H1 (cell line): Measurements from ENCODE around the gene PRKG2. TPM values are rescaled to one million over a fixed set of nuclear protein-coding genes. Genes with fewer than 3 reads are reported as not detected.

Experiments
- CTCF ChIA-PET: fragments of 300-600 bp; sonication (Branson Sonifier 250); formaldehyde crosslinking; loops from one replicate; lab custom pipeline; 2021; ENCODE audit not compliant: partially characterized antibody; lab: Charles Lee
- POLR2A ChIA-PET: fragments of 300-600 bp; sonication (Branson Sonifier 250); formaldehyde crosslinking; loops from one replicate; lab custom pipeline; 2021; ENCODE audit warnings: inconsistent platforms; ENCODE audit not compliant: partially characterized antibody; lab: Charles Lee
- DNase-seq, 2 experiments: peaks; one replicate each; pipeline versions ENCODE4 v3.0.0 to v3.0.0-alpha.2; 2010 to 2022; ENCODE audit warnings: low spot score in 2 of 2, low read depth in 1 of 2, mixed read lengths in 1 of 2
- FAIRE-seq: peaks from 2 replicates; lab custom pipeline; 2011; peaks lifted over from hg19 to GRCh38; lab: Jason Lieb, UNC
- H2AFZ ChIP-seq: 2 replicates; pipeline ENCODE4 v1.8.1; 2012; ENCODE audit warnings: low read length, inconsistent platforms
- H2AK5ac ChIP-seq: 2 replicates; pipeline ENCODE4 v1.6.1; 2013; ENCODE audit warnings: low read depth, low read length
- H2BK120ac ChIP-seq: replicated peaks from 2 replicates; pipeline ENCODE3; 2013; ENCODE audit warnings: low read depth, low read length, inconsistent platforms
- H2BK12ac ChIP-seq: 2 replicates; pipeline ENCODE4 v1.6.1; 2013; ENCODE audit warnings: low read depth, low read length
- H2BK15ac ChIP-seq: 2 replicates; pipeline ENCODE4 v1.6.1; 2013; ENCODE audit warnings: low read length
- H2BK20ac ChIP-seq: 2 replicates; pipeline ENCODE4 v1.6.1; 2013; ENCODE audit warnings: low read length
- H2BK5ac ChIP-seq: 2 replicates; pipeline ENCODE4 v1.6.1; 2013; ENCODE audit warnings: low read depth, low read length
- H3K14ac ChIP-seq: 2 replicates; pipeline ENCODE4 v1.6.1; 2013; ENCODE audit warnings: inconsistent platforms; ENCODE audit not compliant: insufficient read length
- H3K18ac ChIP-seq: 2 replicates; pipeline ENCODE4 v1.6.1; 2013; ENCODE audit warnings: low read length; ENCODE audit errors: extremely low read depth
- H3K23ac ChIP-seq: 2 replicates; pipeline ENCODE4 v1.6.1; 2013; ENCODE audit warnings: inconsistent platforms; ENCODE audit not compliant: insufficient read length
- H3K23me2 ChIP-seq: 2 replicates; pipeline ENCODE4 v1.6.1; 2013; ENCODE audit warnings: low read depth, low read length
- H3K27ac ChIP-seq: 2 replicates; pipeline ENCODE4 v1.6.1; 2011; ENCODE audit warnings: low read depth, low read length, inconsistent platforms
- H3K27me3 ChIP-seq, 4 experiments: replicated peaks in 1 of 4; 1 replicate in 1 of 4; 2 replicates in 3 of 4; pipeline versions ENCODE4 v1.6.1 to v1.8.1; 2011 to 2013; ENCODE audit warnings: low read length in 3 of 4, mild to moderate bottlenecking in 3 of 4, inconsistent platforms in 2 of 4, mixed read lengths in 2 of 4, moderate library complexity in 1 of 4; ENCODE audit not compliant: control insufficient read depth in 3 of 4, insufficient read depth in 3 of 4; ENCODE audit errors: extremely low read depth in 1 of 4
- H3K36me3 ChIP-seq, 4 experiments: 2 replicates each; pipeline versions ENCODE4 v1.6.1 to v1.8.1; 2011 to 2013; ENCODE audit warnings: mild to moderate bottlenecking in 4 of 4, low read length in 3 of 4, moderate library complexity in 2 of 4, control low read depth in 1 of 4, inconsistent platforms in 1 of 4; ENCODE audit not compliant: insufficient read depth in 4 of 4, control insufficient read depth in 2 of 4
- H3K4ac ChIP-seq: replicated peaks from 2 replicates; pipeline ENCODE3; 2013; ENCODE audit warnings: low read length, low read depth, mixed read lengths, inconsistent platforms; ENCODE audit not compliant: insufficient read length
- H3K4me1 ChIP-seq, 4 experiments: replicated peaks in 1 of 4; 1 replicate in 1 of 4; 2 replicates in 3 of 4; pipeline versions ENCODE4 v1.6.1 to v1.8.1; 2011 to 2013; ENCODE audit warnings: low read length in 3 of 4, inconsistent platforms in 2 of 4, mixed read lengths in 1 of 4; ENCODE audit not compliant: insufficient read depth in 4 of 4, control insufficient read depth in 3 of 4
- H3K4me2 ChIP-seq, 2 experiments: 2 replicates each; pipeline versions ENCODE4 v1.6.1 to v1.8.1; 2011 to 2013; ENCODE audit warnings: low read depth in 2 of 2, low read length in 2 of 2, control low read depth in 1 of 2, inconsistent platforms in 1 of 2, mild to moderate bottlenecking in 1 of 2; ENCODE audit not compliant: insufficient read depth in 1 of 2
- H3K4me3 ChIP-seq, 4 experiments: fragments of 200-600, 300-600 bp in 1 of 4; sonication (generic), shearing (Covaris generic), sonication (Bioruptor Twin) in 1 of 4; 2 replicates each; pipeline versions ENCODE4 v1.5.1 to v1.8.1; 2011 to 2016; ENCODE audit warnings: low read length in 4 of 4, low read depth in 3 of 4, control low read depth in 2 of 4, inconsistent platforms in 2 of 4, mild to moderate bottlenecking in 2 of 4, mixed read lengths in 1 of 4, moderate library complexity in 1 of 4; ENCODE audit not compliant: insufficient read depth in 2 of 4; ENCODE audit errors: extremely low read depth in 1 of 4
- H3K56ac ChIP-seq: replicated peaks from 2 replicates; pipeline ENCODE3; 2013; ENCODE audit warnings: low read depth, mild to moderate bottlenecking, mixed read lengths, low read length, inconsistent platforms; ENCODE audit not compliant: insufficient read length
- H3K79me1 ChIP-seq: 2 replicates; pipeline ENCODE4 v1.6.1; 2013; ENCODE audit warnings: low read depth, low read length, control low read depth
- H3K79me2 ChIP-seq, 2 experiments: 2 replicates each; pipeline versions ENCODE4 v1.6.1 to v1.8.1; 2012 to 2013; ENCODE audit warnings: low read length in 2 of 2, mild to moderate bottlenecking in 2 of 2, inconsistent platforms in 1 of 2; ENCODE audit not compliant: insufficient read depth in 2 of 2, control insufficient read depth in 1 of 2
- H3K9ac ChIP-seq, 4 experiments: replicated peaks in 1 of 4; 1 replicate in 1 of 4; 2 replicates in 3 of 4; pipeline versions ENCODE4 v1.6.1 to v1.8.1; 2011 to 2013; ENCODE audit warnings: low read depth in 3 of 4, low read length in 3 of 4, control low read depth in 2 of 4, mild to moderate bottlenecking in 2 of 4, moderate library complexity in 2 of 4, inconsistent platforms in 1 of 4; ENCODE audit errors: extremely low read depth in 1 of 4
- H3K9me3 ChIP-seq, 2 experiments: 2 replicates each; pipeline versions ENCODE4 v1.6.1 to v1.8.1; 2012 to 2013; ENCODE audit warnings: mild to moderate bottlenecking in 2 of 2, moderate library complexity in 2 of 2, control low read depth in 1 of 2, inconsistent platforms in 1 of 2, low read depth in 1 of 2, low read length in 1 of 2, mixed read lengths in 1 of 2; ENCODE audit not compliant: insufficient read depth in 2 of 2
- H4K20me1 ChIP-seq, 2 experiments: replicated peaks in 1 of 2; 2 replicates each; pipeline versions ENCODE3 to v1.8.1; 2011 to 2013; ENCODE audit warnings: inconsistent platforms in 2 of 2, low read length in 2 of 2, mild to moderate bottlenecking in 1 of 2; ENCODE audit not compliant: insufficient read depth in 2 of 2, control insufficient read depth in 1 of 2
- H4K5ac ChIP-seq: 2 replicates; pipeline ENCODE4 v1.6.1; 2013; ENCODE audit warnings: low read length, low read depth, mixed read lengths, inconsistent platforms; ENCODE audit not compliant: insufficient read length
- H4K8ac ChIP-seq: 2 replicates; pipeline ENCODE4 v1.8.0; 2013; ENCODE audit warnings: mild to moderate bottlenecking, moderate library complexity, low read length, inconsistent platforms; ENCODE audit not compliant: insufficient read depth; ENCODE audit errors: extremely low read depth
- H4K91ac ChIP-seq: replicated peaks from 2 replicates; pipeline ENCODE3; 2013; ENCODE audit warnings: low read length, mixed read lengths, inconsistent platforms; ENCODE audit not compliant: insufficient read length
- BRCA1 ChIP-seq: IDR thresholded peaks from 2 replicates; pipeline ENCODE4 v1.6.1; 2012; ENCODE audit warnings: low read depth, low read length, improper control_type of control experiment
- CBX5 ChIP-seq: fragments of 300-800, 300-1000 bp; sonication (generic); IDR thresholded peaks from 2 replicates; pipeline ENCODE4 v1.7.1; 2016; ENCODE audit warnings: antibody characterized with exemption, low read length, low read depth
- CEBPB ChIP-seq: IDR thresholded peaks from 2 replicates; pipeline ENCODE4 v1.6.1; 2012; ENCODE audit warnings: low read depth, low read length
- CHD2 ChIP-seq: IDR thresholded peaks from 2 replicates; pipeline ENCODE4 v1.6.1; 2012; ENCODE audit warnings: low read length, improper control_type of control experiment
- GTF2F1 ChIP-seq: IDR thresholded peaks from 2 replicates; pipeline ENCODE4 v1.6.1; 2012; ENCODE audit warnings: low read depth, low read length, improper control_type of control experiment, borderline replicate concordance
- HDAC2 ChIP-seq, 2 experiments: fragments of 300-600 bp in 1 of 2; sonication (generic) in 1 of 2; IDR thresholded peaks; 2 replicates each; pipeline ENCODE4 v1.6.1; 2011 to 2012; ENCODE audit warnings: low read depth in 2 of 2, low read length in 2 of 2, mild to moderate bottlenecking in 2 of 2, moderate library complexity in 2 of 2, borderline replicate concordance in 1 of 2, inconsistent platforms in 1 of 2
- NANOG ChIP-seq: IDR thresholded peaks from 2 replicates; pipeline ENCODE4 v1.6.1; 2011; ENCODE audit warnings: low read length, low read depth, mild to moderate bottlenecking, inconsistent platforms; ENCODE audit not compliant: insufficient read depth, poor library complexity, severe bottlenecking
- SIX5 ChIP-seq: IDR thresholded peaks from 2 replicates; pipeline ENCODE4 v1.6.1; 2011; ENCODE audit warnings: mild to moderate bottlenecking, low read depth, low read length
- SP1 ChIP-seq: IDR thresholded peaks from 2 replicates; pipeline ENCODE4 v1.6.1; 2011; ENCODE audit warnings: low read depth, low read length
- TAF1 ChIP-seq: IDR thresholded peaks from 2 replicates; pipeline ENCODE4 v1.6.1; 2011; ENCODE audit warnings: mild to moderate bottlenecking, low read depth, low read length
- TAF7 ChIP-seq: optimal IDR thresholded peaks from 2 replicates; pipeline ENCODE3; 2011; ENCODE audit warnings: low read depth, mild to moderate bottlenecking, inconsistent platforms, low read length, moderate library complexity, borderline replicate concordance
- TCF12 ChIP-seq: IDR thresholded peaks from 2 replicates; pipeline ENCODE4 v1.6.1; 2011; ENCODE audit warnings: low read depth, mild to moderate bottlenecking, low read length
- ZNF274 ChIP-seq: IDR thresholded peaks from 2 replicates; pipeline ENCODE4 v1.7.0; 2012; ENCODE audit warnings: low read length, borderline replicate concordance; ENCODE audit errors: extremely low read depth
- WGBS, 2 experiments: shearing (Covaris generic) in 1 of 2; methylation state at CpG; one replicate each; pipeline versions ENCODE4 v1.1.6 to v1.1.7; 2013 to 2015; ENCODE audit warnings: low lambda C conversion rate in 2 of 2, mixed read lengths in 2 of 2, inconsistent platforms in 1 of 2, low coverage in 1 of 2, missing lambda C conversion rate in 1 of 2; ENCODE audit not compliant: insufficient replicate concordance in 2 of 2, insufficient coverage in 1 of 2, insufficient read length in 1 of 2; ENCODE audit errors: extremely low coverage in 1 of 2, missing lambda C conversion rate in 1 of 2; 5-methylcytosine and 5-hydroxymethylcytosine counted together
- polyA plus RNA-seq, 7 experiments: library from polyadenylated mRNA; depleted of rRNA in 3 of 7; stranded (reverse) in 5 of 7; unstranded in 2 of 7; fragments of >200 nt in 5 of 7; fragments of 200-250 nt in 2 of 7; gene quantifications; 1 replicate in 5 of 7; 2 replicates in 1 of 7; 4 replicates in 1 of 7; pipeline versions ENCODE4 v1.2.1 to v1.2.3, GENCODE V29; 2011 to 2013; ENCODE audit warnings: missing spikeins in 2 of 7, mixed read lengths in 2 of 7
- total RNA-seq: library from RNA; stranded (reverse); fragmentation: NEBNext Ultra II Directional; extraction: Animal tissue kit (Norgen Biotek cat#: 25700); gene quantifications from 2 replicates; pipeline ENCODE4 v1.2.1, GENCODE V29; 2021

PRKG2 gene
- total and polyA plus RNA-seq, 2 of the 8 experiments (the other 6 are each of a cell fraction or from before 2014, with no cell fraction given), result 0.45 to 1.2 TPM

DNA sequence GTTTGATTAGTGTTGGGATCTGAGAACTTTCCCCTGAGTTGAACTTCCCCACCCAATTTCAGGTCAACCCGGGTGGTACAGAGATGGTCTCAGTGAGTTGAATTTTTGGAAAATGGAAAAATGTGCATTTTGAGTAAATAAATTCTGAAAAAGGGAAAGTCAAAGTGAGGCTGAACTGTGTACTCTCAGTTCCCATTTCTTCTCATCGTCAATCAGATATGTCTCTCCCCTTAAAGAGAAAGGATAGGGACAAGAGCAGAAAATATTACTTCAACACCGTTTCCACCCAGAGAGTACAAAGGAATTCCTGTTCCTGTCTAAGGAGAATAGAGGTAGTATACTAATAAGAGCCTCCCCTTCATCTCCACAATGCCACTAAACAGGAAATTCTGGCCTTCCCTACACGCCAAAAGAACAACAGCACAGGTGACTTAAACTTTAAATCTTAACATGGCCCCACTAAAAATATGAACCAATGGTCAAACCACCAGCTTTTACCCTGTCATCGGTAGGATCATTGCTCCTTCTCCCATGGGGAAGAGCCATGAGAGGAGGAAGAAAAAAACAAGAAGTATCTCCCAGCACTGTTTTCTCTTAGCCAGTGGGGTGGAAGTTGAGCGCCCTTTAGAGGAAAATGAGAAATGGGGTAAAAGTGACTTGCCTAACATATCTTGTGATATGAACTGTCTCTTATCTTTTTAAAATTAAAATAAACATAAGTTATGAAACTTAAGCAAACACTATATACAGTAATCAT is 154.3 kb downstream of the PRKG2 start:
- no peak overlapping the region for H3K14ac ChIP-seq
- H3K18ac ChIP-seq, result no peak overlapping the region
- no peaks in the 10 kb centered on the region for H3K36me3 ChIP-seq
- CTCF ChIA-PET, result no interaction called here
- FAIRE-seq, result no peak
- H2BK12ac ChIP-seq, result no peak overlapping the region
- no peak overlapping the region for H2BK5ac ChIP-seq
- DNase-seq, result no peak
- no peak overlapping the region for H2AFZ ChIP-seq
- no peaks in the 10 kb centered on the region for H3K4me1 ChIP-seq
- H3K23me2 ChIP-seq, result no peaks in the 10 kb centered on the region
- POLR2A ChIA-PET, result no interaction called here
- H3K79me1 ChIP-seq, result no peaks in the 10 kb centered on the region
- no peak overlapping the region for H3K4ac ChIP-seq
- no peak overlapping the region for H3K56ac ChIP-seq
- H3K27ac ChIP-seq, result no peak overlapping the region
- TF ChIP-seq CBX5 (no peak), TAF1 (no peak), TAF7 (no peak), ZNF274 (no peak), NANOG (no peak), CHD2 (no peak), SIX5 (no peak), HDAC2 (IDR thresholded peaks at IDR 0.05; ENCODE audit: borderline replicate concordance in 1 of 2, low read depth in 2 of 2, low read length in 2 of 2) (no peak), GTF2F1 (no peak), CEBPB (no peak), SP1 (no peak), TCF12 (no peak), BRCA1 (no peak)
- no peaks in the 10 kb centered on the region for H3K27me3 ChIP-seq
- no peak overlapping the region for H3K4me2 ChIP-seq
- H3K4me3 ChIP-seq, result no peak overlapping the region
- no peak overlapping the region for H3K23ac ChIP-seq
- no peak overlapping the region for H4K91ac ChIP-seq
- WGBS, 2 experiments, result 94% methylated on average over 6 of the region's 6 CpGs; no CpG with 5 or more reads in 1 of the 2 experiments
- H2BK120ac ChIP-seq, result no peak overlapping the region
- H4K5ac ChIP-seq, result no peak overlapping the region
- H2AK5ac ChIP-seq, result no peak overlapping the region
- H2BK20ac ChIP-seq, result no peak overlapping the region
- no peaks in the 10 kb centered on the region for H4K20me1 ChIP-seq
- no peak overlapping the region for H3K9ac ChIP-seq
- no peak overlapping the region for H2BK15ac ChIP-seq
- H3K9me3 ChIP-seq, result no peaks in the 10 kb centered on the region
- H4K8ac ChIP-seq, result no peak overlapping the region
- no peaks in the 10 kb centered on the region for H3K79me2 ChIP-seq
